Left renal cortex interstitium (tissue), 4 donors: ENCODE results near the gene MRM2. TPM values are rescaled to one million over a fixed set of nuclear protein-coding genes. Genes with fewer than 3 reads are reported as not detected.

Experiments
- DNase-seq, 4 donors: peaks; one replicate each; pipeline ENCODE4 v3.0.0-alpha.2; 2013; ENCODE audit warnings: low read depth in 4 of 4, low spot score in 2 of 4, missing footprints in 1 of 4
- polyA plus RNA-seq, 4 donors: library from polyadenylated mRNA; unstranded; fragments of 120-200 nt; gene quantifications; one replicate each; pipeline ENCODE4 v1.2.1, GENCODE V29; 2013; ENCODE audit not compliant: insufficient read length in 4 of 4

Gene MRM2
- polyA plus RNA-seq, 4 donors: 34.4 to 40.1 (median 37.4) TPM

- DNase-seq: no peak
These were observed 16.7 kb downstream of the MRM2 start for GRCh38 chr7:2225336-2225735.

DNA sequence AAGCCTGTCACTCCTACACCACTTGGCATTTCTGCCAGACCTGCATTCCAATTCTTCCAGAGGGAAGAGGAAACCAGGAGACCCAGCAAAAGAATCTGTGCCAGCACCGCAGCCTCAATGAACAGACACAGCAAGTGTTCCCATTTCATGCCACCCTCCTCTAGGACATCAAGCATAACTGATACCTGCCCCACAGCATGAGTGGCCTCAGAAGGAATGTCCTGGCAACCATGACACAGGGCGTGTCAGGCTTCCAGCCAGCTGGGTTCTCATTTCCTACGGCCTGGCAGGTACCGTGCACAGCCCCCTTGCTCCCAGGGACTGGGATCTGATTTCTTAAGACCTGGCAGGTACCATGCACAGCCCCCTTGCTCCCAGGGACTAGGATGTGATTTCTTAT is 17.1 kb downstream of the MRM2 start:
- DNase-seq: no peak

- DNase-seq: no peak
These were observed 17.5 kb downstream of the MRM2 start for GRCh38 chr7:2224491-2224928.

DNA sequence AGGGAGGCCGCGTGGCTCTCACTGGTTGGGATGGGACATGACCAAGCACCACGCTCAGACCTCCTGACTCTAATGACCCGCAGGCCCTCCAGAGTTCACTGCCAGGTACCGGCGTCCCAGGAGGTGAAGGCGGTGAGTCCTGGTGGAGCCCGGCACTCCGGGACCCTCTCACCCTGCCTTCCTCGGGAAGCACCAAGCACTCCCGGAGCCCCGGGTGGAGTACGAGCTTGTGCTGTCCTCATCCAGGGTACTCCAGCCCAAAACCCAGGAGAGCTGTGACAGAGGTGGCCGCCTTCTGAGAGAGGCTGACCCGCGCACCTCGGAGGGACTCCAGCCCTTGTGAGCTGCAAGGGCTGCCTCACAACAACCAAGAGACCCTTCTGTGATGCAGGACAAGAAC is 18.7 kb downstream of the MRM2 start:
- DNase-seq: no peak

GRCh38 chr7:2222516-2222915 is 19.5 kb downstream of the MRM2 start:
- no peak for DNase-seq

GRCh38 chr7:2220954-2221353 is 21.1 kb downstream of the MRM2 start:
- DNase-seq: no peak

- DNase-seq: no peak
These were observed 21.5 kb downstream of the MRM2 start for GRCh38 chr7:2220506-2220905.

GRCh38 chr7:2220030-2220429 is 22.0 kb downstream of the MRM2 start:
- no peak for DNase-seq

DNA sequence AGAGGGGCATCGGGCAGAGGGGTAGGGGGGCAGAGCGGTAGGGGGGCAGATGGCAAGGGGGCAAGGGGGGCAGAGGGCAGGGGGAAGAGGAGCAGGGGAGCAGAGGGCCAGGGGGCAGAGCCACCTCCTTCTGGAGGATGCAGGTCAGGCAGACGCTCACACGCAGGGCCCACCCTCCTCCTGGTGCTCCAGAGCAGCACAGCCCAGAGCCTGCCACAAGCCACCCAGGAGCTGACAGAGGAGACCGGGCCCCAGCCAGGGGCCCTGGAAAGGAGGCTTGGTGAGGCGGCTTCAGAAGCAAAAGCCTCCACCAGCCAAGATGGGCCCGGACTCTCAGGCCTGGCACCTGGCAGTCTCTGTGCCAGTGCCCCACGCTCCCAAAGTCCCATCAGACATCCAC is 22.4 kb downstream of the MRM2 start:
- no peak for DNase-seq

DNA sequence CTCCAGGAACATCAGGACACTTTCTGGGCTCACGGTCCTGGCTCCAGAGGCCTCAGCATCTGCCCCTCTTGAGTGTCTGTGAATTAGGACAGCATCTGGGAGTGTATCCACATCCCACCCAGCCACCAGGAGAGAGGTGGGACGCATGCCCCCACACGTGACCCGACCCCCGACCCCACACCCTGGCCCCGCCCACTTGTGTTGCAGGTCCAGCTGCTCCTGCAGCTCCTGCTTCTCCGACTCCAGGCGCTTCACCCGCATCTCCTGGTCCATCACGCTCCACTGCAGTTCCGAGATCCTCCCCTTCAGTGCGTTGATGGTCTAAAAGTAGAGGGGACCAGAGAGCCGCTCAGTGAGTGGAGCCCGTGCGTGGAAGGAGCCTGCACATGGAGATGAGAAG is 22.9 kb downstream of the MRM2 start:
- DNase-seq: no peak

GRCh38 chr7:2218444-2218785 is 23.6 kb downstream of the MRM2 start:
- no peak for DNase-seq

DNA sequence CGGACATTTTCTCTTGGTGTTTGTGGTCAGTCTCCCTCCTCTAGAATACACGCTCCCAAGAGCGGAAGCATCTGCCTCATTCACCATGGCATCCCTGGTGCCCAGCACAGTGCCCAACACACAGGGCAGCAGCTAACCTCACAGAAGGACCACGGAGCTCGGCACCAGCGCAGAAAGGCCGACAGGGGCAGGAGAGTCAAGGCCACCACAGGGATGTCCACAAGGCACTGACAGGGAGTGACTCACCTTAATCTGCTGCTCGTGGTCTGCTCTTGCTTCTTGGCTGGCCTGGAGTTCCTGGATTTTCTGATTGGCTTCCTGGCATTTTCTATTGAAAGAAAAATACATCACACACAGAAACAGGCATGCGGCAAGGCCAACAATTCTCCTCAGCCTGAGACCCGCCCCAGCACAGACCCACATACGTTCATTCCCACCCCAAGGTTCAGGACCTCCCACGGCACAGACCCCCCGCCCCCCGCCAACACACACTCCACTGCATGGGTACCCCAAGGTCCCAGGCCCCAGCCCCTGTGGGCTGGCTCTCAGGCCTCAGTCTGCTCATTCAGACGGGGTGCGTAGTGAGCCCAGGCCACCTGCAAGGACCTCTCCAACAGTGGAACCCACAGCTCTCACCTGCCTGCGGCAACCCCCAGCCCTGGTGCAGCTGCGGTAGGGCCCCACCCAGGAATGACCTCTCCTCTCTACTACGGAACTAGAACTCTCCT is 24.1 kb downstream of the MRM2 start:
- no peak for DNase-seq

DNA sequence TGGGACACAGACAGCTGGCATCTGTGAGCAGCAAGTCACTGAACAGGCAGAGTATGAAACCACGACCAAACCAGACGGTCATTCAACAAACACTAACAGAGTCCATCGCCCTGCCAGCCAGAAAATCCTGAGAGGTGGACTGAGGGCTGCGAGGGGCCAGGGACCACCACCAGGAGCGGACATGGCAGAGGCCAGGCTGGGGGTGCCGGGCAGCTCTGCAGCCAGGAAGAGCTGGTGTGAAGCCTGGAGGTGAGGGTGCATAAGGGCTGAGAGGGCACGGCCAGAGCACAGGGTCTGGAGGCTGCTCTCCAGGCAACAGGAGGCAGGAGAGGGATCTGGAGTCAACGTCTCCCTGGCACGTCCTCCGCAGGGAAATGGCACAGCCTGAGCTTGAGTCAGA is 24.8 kb downstream of the MRM2 start:
- DNase-seq: no peak

DNA sequence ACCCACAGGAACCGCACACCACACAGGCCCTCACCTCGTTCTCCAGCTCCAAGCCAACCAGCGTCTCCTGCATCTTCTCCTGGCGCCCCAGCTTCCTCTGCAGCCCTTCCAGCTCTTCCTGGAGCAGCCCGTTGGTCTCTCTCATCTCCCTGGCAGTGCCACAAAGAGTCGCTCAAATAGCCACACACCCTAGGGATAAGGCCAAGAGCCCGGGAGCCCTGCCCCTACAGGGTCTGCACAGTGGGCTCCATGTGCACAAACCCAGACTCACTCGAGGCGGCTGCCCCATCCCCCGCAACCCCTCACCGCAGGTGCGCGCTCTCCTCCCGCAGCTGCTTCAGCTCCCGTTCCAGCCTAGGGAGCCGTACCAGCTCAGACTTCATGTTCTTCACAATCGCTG is 26.2 kb downstream of the MRM2 start:
- no peak for DNase-seq

GRCh38 chr7:2214636-2215035 is 27.4 kb downstream of the MRM2 start:
- DNase-seq: no peak

- no peak for DNase-seq
These were observed 28.3 kb downstream of the MRM2 start for GRCh38 chr7:2213551-2214215.

- no peak for DNase-seq
These were observed 29.1 kb downstream of the MRM2 start for GRCh38 chr7:2212906-2213305.

GRCh38 chr7:2211926-2212325 is 30.1 kb downstream of the MRM2 start:
- DNase-seq: no peak

DNA sequence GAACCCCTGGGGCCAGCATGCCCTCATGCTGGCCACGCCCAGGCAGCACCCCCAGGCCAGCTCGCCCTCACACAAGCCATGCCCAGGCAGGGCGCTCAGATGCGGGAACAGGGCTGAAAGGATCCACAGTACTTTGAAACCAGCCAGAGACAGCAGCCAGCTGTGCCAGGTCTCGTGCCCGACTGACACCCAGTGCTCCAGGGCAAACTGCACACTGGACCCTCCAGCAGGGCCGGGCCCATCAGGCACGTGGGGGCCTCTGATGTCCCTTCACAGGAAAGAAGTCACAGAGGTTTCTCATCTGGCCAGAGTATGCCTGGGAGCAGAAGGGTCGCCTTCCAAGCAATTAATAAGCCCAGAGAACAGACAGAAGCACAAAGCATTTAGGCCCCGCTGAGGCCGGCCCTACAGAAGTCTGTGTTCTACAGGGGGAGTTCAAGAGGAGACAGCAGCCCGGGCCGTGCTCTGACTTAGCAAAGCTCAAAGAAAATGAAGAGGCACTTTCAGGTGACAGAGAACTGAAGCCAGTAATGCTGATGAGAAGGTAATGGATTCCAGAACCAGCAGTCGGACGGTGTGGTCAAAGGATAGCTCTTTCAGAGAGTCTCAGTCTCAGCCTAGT is 30.6 kb downstream of the MRM2 start:
- no peak for DNase-seq

DNA sequence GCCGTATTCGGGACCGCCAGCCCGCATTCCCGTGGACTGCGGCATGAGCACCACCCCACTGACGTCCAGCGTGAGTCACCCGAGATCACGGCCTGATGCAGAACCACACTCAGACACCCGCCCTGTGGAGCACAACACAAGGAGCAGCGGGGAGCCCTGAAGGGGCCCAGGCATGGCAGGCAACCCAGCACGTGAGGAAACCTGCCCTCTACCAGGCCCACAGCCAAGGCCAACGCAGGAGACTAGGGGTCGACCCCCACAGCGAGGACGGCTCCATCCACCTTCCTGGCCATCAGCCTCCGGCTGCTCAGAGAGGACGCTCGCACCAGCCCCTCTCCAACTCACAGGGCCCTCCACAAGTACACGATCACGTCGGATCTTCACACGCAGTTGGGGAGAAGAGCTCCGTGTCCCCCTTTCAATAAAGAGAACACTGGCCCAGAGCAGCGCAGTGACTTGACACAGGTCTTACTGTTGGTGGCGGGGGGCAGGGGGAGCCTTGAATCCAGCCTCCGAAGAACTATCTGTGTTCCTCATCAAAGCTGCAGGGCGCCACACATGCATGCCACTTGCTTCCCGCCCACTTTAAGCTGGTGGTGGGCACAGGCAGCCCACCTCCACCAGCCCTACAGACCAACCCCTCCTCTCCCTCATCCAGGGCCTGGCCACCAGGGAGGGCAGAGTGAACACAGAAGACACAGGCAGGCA is 31.3 kb downstream of the MRM2 start:
- no peak for DNase-seq

GRCh38 chr7:2209961-2210323 is 32.1 kb downstream of the MRM2 start:
- no peak for DNase-seq
